IPS DF 6.9 (cell line): Measurements from ENCODE around the gene NUP133.
"Not testable (repeated sequence)": the region's sequence is repeated elsewhere in the genome, so short reads cannot be mapped to it uniquely, and the experiment has no call there.

Source experiments
- DNase-seq: peaks from one replicate; pipeline ENCODE4 v3.0.0-alpha.2; 2013; ENCODE audit warnings: low read depth, low spot score
- H3K27ac ChIP-seq: one replicate; pipeline ENCODE4 v1.5.1; 2013; ENCODE audit warnings: low read length, control low read depth
- H3K27me3 ChIP-seq: 2 replicates; pipeline ENCODE4 v1.6.1; 2013; ENCODE audit warnings: mild to moderate bottlenecking, low read length; ENCODE audit not compliant: control insufficient read depth, insufficient read depth
- H3K36me3 ChIP-seq: 2 replicates; pipeline ENCODE4 v1.6.1; 2013; ENCODE audit warnings: low read length; ENCODE audit not compliant: control insufficient read depth, insufficient read depth
- H3K4me1 ChIP-seq: 2 replicates; pipeline ENCODE4 v1.6.1; 2013; ENCODE audit warnings: low read length; ENCODE audit not compliant: control insufficient read depth, insufficient read depth
- H3K4me3 ChIP-seq: 2 replicates; pipeline ENCODE4 v1.5.1; 2013; ENCODE audit warnings: mild to moderate bottlenecking, low read length
- H3K9me3 ChIP-seq: 2 replicates; pipeline ENCODE4 v1.6.1; 2013; ENCODE audit warnings: low read length, inconsistent platforms; ENCODE audit not compliant: control insufficient read depth, insufficient read depth
- WGBS: extraction: QIAGEN DNeasy Blood & Tissue Kit; methylation state at CpG from one replicate; pipeline ENCODE4 v1.1.7; 2013; ENCODE audit warnings: mixed read lengths, missing lambda C conversion rate; ENCODE audit not compliant: insufficient read length, insufficient coverage; 5-methylcytosine and 5-hydroxymethylcytosine counted together

The NUP133 gene

GRCh38 chr1:229407206-229408026, 100.7 kb downstream of the NUP133 start:
- no peak for DNase-seq
- Histone ChIP-seq H3K27me3 (peaks cover 14% of the 10 kb centered on the region; the same call in 1 of the 2 replicates), H3K9me3 (no peaks in the 10 kb centered on the region), H3K4me1 (peaks cover 9% of the 10 kb centered on the region), H3K36me3 (no peaks in the 10 kb centered on the region), H3K27ac (no peak overlapping the region), H3K4me3 (peak overlapping the region; percentile 28; the same call in 1 of the 2 replicates)
- no CpG with 5 or more reads among the region's 68 CpGs for WGBS

GRCh38 chr1:229406798-229407197, 101.3 kb downstream of the NUP133 start:
- no CpG with 5 or more reads among the region's 10 CpGs for WGBS

GRCh38 chr1:229403573-229403972, 104.6 kb downstream of the NUP133 start:
- Histone ChIP-seq H3K27ac (no peak overlapping the region), H3K36me3 (no peaks in the 10 kb centered on the region), H3K4me1 (0 out of 2 replicates have a peak, but pooled peaks cover 3% of the 10 kb centered on the region), H3K4me3 (no peak overlapping the region), H3K9me3 (no peaks in the 10 kb centered on the region), H3K27me3 (peaks cover 14% of the 10 kb centered on the region; the same call in 1 of the 2 replicates)
- DNase-seq: no peak
- WGBS: no CpG with 5 or more reads among the region's 8 CpGs

More at GRCh38 chr1:229406798-229407197, 101.3 kb downstream of the NUP133 start:
- H3K27me3 ChIP-seq: peaks cover 14% of the 10 kb centered on the region; the same call in 1 of the 2 replicates
- DNase-seq: no peak
- peaks cover 7% of the 10 kb centered on the region for H3K4me1 ChIP-seq
- no peak overlapping the region for H3K27ac ChIP-seq
- no peaks in the 10 kb centered on the region for H3K36me3 ChIP-seq
- peak overlapping the region; percentile 28; the same call in 1 of the 2 replicates for H3K4me3 ChIP-seq
- H3K9me3 ChIP-seq: no peaks in the 10 kb centered on the region

- H3K27me3 ChIP-seq: peaks cover 11% of the 10 kb centered on the region; the same call in 1 of the 2 replicates
These were observed 105.1 kb downstream of the NUP133 start for GRCh38 chr1:229402993-229403392.

GRCh38 chr1:229402329-229402728, 105.8 kb downstream of the NUP133 start:
- not testable (repeated sequence) for H3K36me3 ChIP-seq, DNase-seq, H3K27ac ChIP-seq, H3K27me3 ChIP-seq, H3K4me3 ChIP-seq, H3K9me3 ChIP-seq, H3K4me1 ChIP-seq
- WGBS: no CpG with 5 or more reads among the region's 4 CpGs

More at GRCh38 chr1:229402993-229403392, 105.1 kb downstream of the NUP133 start:
- WGBS: no CpG with 5 or more reads among the region's 6 CpGs
- Histone ChIP-seq H3K4me1 (0 out of 2 replicates have a peak, but pooled peaks cover 3% of the 10 kb centered on the region), H3K36me3 (no peaks in the 10 kb centered on the region), H3K4me3 (no peak overlapping the region), H3K9me3 (no peaks in the 10 kb centered on the region), H3K27ac (no peak overlapping the region)
- no peak for DNase-seq

- no CpG with 5 or more reads among the region's 5 CpGs for WGBS
- no peak overlapping the region for H3K27ac ChIP-seq
- no peak for DNase-seq
- H3K36me3 ChIP-seq: no peaks in the 10 kb centered on the region
- H3K4me1 ChIP-seq: peaks cover 2% of the 10 kb centered on the region; the same call in 1 of the 2 replicates
- no peaks in the 10 kb centered on the region for H3K27me3 ChIP-seq
- no peaks in the 10 kb centered on the region for H3K9me3 ChIP-seq
- no peak overlapping the region for H3K4me3 ChIP-seq
These were observed 110.4 kb downstream of the NUP133 start for GRCh38 chr1:229397762-229398161.

GRCh38 chr1:229396585-229397206, 111.4 kb downstream of the NUP133 start:
- WGBS: no CpG with 5 or more reads among the region's 11 CpGs
- no peak for DNase-seq
- Histone ChIP-seq H3K4me3 (no peak overlapping the region), H3K4me1 (peaks cover 2% of the 10 kb centered on the region; the same call in 1 of the 2 replicates), H3K36me3 (no peaks in the 10 kb centered on the region), H3K9me3 (no peaks in the 10 kb centered on the region), H3K27me3 (no peaks in the 10 kb centered on the region), H3K27ac (no peak overlapping the region)

- no CpG with 5 or more reads among the region's 5 CpGs for WGBS
- not testable (repeated sequence) for H3K4me1 ChIP-seq, H3K9me3 ChIP-seq, H3K36me3 ChIP-seq, H3K27me3 ChIP-seq, DNase-seq, H3K4me3 ChIP-seq, H3K27ac ChIP-seq
These were observed 113.6 kb downstream of the NUP133 start for GRCh38 chr1:229394517-229394916.

GRCh38 chr1:229392936-229393335, 115.2 kb downstream of the NUP133 start:
- no peak overlapping the region for H3K27ac ChIP-seq
- H3K9me3 ChIP-seq: no peaks in the 10 kb centered on the region
- H3K4me3 ChIP-seq: no peak overlapping the region
- no peaks in the 10 kb centered on the region for H3K27me3 ChIP-seq
- no peaks in the 10 kb centered on the region for H3K36me3 ChIP-seq
- DNase-seq: no peak
- peaks cover 2% of the 10 kb centered on the region; the same call in 1 of the 2 replicates for H3K4me1 ChIP-seq
- WGBS: no CpG with 5 or more reads among the region's 4 CpGs
